GM23338 (cell line): ENCODE results near the gene LIX1. TPM values are rescaled to one million over a fixed set of nuclear protein-coding genes. Genes with fewer than 3 reads are reported as not detected.

Experiments
- CREB1 ChIP-seq: fragments of 250-450 bp; sonication (Bioruptor Pico); IDR thresholded peaks from 2 replicates; pipeline ENCODE4 v1.5.0; 2020; ENCODE audit warnings: low read depth, mild to moderate bottlenecking, moderate library complexity
- ETS1 ChIP-seq: IDR thresholded peaks from 2 replicates; pipeline ENCODE4 v1.6.1; 2016; ENCODE audit warnings: antibody characterized with exemption
- EZH2 ChIP-seq: fragments of 200-600 bp; sonication (generic); IDR thresholded peaks from one replicate; pipeline ENCODE4 v1.8.0; 2017; ENCODE audit warnings: antibody characterized with exemption, mild to moderate bottlenecking, low read depth; ENCODE audit not compliant: unreplicated experiment
- EZH2phosphoT487 ChIP-seq: fragments of 200-600 bp; sonication (generic); IDR thresholded peaks from one replicate; pipeline ENCODE4 v1.8.1; 2018; ENCODE audit warnings: antibody characterized with exemption; ENCODE audit not compliant: unreplicated experiment
- JUNB ChIP-seq: IDR thresholded peaks from one replicate; pipeline ENCODE4 v1.6.1; 2016; ENCODE audit warnings: antibody characterized with exemption; ENCODE audit not compliant: unreplicated experiment
- NANOG ChIP-seq: IDR thresholded peaks from 2 replicates; pipeline ENCODE4 v1.6.1; 2016; ENCODE audit warnings: antibody characterized with exemption, borderline replicate concordance
- STAT1 ChIP-seq: IDR thresholded peaks from one replicate; pipeline ENCODE4 v1.6.1; 2016; ENCODE audit warnings: antibody characterized with exemption; ENCODE audit not compliant: unreplicated experiment
- ZNF331 ChIP-seq: fragments of 250-450 bp; sonication (Bioruptor Pico); IDR thresholded peaks from 2 replicates; pipeline ENCODE4 v1.5.0; 2020; ENCODE audit warnings: low read depth, mild to moderate bottlenecking, moderate library complexity
- ZNF462 ChIP-seq: fragments of 250-450 bp; sonication (Bioruptor Pico); IDR thresholded peaks from 2 replicates; pipeline ENCODE4 v1.5.0; 2020; ENCODE audit warnings: mild to moderate bottlenecking, moderate library complexity
- polyA plus RNA-seq: library from polyadenylated mRNA; unstranded; fragments of >200 nt; fragmentation: Nextera tagmentation; extraction: Ambion mirVana; gene quantifications from 2 replicates; pipeline ENCODE4 v1.2.1, GENCODE V29; 2016
- total RNA-seq: library from RNA; depleted of rRNA; stranded (reverse); fragments of >200 nt; shearing (Covaris generic); gene quantifications from 2 replicates; pipeline ENCODE4 v1.2.3, GENCODE V29; 2014
- TF ChIP-seq, protein P1 (sequence below): IDR thresholded peaks from one replicate; pipeline ENCODE4 v1.6.1; 2018; ENCODE audit warnings: antibody characterized with exemption; ENCODE audit not compliant: unreplicated experiment

LIX1 gene
- total and polyA plus RNA-seq, 2 experiments from 2014 or later = 0.13 TPM; not detected in 1

DNA sequence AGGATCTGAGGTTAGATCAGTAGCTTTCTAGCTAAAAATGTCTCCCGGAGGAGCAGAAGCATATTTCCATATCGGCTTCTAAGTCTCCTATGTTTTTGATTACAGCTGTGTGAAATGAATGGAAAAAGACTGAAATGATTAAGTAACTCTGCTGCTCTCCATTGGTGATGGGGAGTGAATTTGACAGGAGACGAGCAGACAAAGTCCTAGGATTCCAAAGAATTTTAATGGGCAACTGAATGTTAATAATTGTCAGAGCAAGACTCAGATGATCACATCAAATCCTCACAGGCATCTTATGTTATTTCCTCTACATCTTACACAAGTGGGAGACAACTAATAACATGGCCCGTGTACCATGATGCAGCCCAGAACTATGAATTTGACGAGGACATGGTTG lies 66.8 kb downstream of the LIX1 start (continued):
- TF ChIP-seq ZNF462 = no peak
- TF ChIP-seq, protein P1, sequence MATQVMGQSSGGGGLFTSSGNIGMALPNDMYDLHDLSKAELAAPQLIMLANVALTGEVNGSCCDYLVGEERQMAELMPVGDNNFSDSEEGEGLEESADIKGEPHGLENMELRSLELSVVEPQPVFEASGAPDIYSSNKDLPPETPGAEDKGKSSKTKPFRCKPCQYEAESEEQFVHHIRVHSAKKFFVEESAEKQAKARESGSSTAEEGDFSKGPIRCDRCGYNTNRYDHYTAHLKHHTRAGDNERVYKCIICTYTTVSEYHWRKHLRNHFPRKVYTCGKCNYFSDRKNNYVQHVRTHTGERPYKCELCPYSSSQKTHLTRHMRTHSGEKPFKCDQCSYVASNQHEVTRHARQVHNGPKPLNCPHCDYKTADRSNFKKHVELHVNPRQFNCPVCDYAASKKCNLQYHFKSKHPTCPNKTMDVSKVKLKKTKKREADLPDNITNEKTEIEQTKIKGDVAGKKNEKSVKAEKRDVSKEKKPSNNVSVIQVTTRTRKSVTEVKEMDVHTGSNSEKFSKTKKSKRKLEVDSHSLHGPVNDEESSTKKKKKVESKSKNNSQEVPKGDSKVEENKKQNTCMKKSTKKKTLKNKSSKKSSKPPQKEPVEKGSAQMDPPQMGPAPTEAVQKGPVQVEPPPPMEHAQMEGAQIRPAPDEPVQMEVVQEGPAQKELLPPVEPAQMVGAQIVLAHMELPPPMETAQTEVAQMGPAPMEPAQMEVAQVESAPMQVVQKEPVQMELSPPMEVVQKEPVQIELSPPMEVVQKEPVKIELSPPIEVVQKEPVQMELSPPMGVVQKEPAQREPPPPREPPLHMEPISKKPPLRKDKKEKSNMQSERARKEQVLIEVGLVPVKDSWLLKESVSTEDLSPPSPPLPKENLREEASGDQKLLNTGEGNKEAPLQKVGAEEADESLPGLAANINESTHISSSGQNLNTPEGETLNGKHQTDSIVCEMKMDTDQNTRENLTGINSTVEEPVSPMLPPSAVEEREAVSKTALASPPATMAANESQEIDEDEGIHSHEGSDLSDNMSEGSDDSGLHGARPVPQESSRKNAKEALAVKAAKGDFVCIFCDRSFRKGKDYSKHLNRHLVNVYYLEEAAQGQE = no peak
- TF ChIP-seq EZH2 = no peak
- no peak for TF ChIP-seq ETS1
- TF ChIP-seq ZNF331 (CRISPR knock-in tag) = no peak
- no peak for TF ChIP-seq STAT1
- no peak for TF ChIP-seq JUNB
- no peak for TF ChIP-seq CREB1 (CRISPR knock-in tag)
- no peak for TF ChIP-seq EZH2phosphoT487
- TF ChIP-seq NANOG = no peak
